DMS53 (cell line): Measurements from ENCODE around the gene ZC3H12A.

Experiments
- DNase-seq: peaks from one replicate; lab custom pipeline; 2025; lab: John Stamatoyannopoulos, UW

ZC3H12A gene

GRCh38 chr1:37474046-37474696 lies at the start of gene ZC3H12A:
Gene ZC3H12A (plus strand): TSS chr1:37474580. CDS start chr1:37475497, 917 bp downstream.
- peak; percentile 95 for DNase-seq

DNA sequence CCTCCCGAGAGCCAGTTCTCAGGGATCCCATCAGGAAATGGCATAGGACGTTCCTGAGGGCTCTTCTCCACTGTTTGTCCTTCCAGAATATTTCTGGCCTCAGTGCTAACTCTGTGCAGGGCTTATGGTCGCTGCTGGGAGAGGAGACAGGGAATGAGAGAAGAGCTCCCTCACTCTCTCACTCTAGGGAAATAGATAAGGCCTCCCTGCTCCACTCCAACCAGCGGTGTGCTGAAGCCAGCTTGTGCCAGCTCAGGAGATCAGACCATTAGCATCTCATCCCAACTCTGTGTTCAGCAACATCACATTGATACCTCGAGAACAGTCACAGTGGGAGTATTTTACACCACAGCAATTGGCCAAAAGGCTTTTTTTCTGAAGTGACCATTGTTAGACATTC lies 49.2 kb upstream of the ZC3H12A start:
- DNase-seq: no peak

GRCh38 chr1:37429029-37429428 lies 45.4 kb upstream of the ZC3H12A start:
- no peak for DNase-seq

DNA sequence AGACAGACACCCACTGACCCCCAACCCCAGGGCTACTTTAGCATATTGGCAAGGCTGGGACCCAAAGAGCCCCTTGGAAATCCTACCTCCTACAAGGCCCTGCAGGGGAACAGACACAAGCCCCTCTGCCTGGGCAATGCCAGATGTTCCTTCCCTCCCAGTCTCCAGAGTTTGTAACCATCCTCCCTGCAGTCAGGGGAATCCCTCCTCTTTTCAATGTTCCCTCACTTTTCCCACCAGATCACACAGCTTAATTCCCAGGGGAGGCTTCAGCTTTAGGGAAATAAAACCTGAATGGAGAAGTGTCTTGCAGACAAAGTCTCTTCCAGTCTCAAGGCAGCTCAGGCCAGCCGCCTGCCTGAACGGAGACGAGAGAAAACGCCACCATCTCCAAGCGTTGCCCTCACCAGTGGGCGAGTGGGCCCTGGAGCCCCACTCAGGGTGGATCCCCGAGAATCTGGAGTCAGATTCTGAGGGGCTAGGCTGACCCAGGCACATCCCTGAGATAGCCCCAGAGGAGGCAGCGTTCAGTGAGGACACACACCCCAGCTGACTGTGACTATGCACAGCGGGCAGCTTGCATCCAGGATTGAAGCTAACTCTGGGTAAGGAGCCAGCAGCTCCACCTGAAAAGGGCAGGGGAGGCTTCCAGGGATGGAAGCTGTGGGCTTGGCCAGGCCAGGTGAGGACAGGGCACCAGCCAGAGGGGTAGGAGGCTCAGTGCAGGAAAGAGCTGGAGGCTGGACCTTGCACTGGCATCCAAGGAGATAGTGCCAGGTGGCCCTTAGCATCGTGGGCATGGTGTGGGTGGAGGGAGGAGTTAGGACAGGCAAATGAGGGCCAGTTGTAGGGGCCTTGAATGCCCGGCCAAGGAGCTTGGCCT lies 44.0 kb upstream of the ZC3H12A start:
- no peak for DNase-seq

GRCh38 chr1:37432716-37433115 lies 41.7 kb upstream of the ZC3H12A start:
- no peak for DNase-seq

DNA sequence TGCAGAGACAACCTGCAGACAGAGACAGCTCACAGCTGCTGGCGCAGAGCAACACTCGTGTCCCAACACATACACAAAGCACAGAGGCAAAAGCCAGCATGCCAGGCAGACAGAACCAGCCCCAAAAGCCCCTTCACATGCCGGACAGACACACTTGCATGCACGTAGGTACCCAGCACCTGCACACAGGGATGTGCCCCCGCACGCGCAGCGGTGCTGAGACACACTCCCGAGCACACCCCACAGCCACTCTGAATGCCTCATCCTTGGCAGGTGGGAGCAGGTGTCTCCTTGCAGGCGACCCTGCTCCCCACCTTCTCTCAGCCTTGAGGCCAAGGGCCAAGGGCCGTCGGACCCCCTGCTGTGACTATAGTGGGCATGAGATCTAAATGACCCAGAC lies 41.2 kb upstream of the ZC3H12A start:
- no peak for DNase-seq

DNA sequence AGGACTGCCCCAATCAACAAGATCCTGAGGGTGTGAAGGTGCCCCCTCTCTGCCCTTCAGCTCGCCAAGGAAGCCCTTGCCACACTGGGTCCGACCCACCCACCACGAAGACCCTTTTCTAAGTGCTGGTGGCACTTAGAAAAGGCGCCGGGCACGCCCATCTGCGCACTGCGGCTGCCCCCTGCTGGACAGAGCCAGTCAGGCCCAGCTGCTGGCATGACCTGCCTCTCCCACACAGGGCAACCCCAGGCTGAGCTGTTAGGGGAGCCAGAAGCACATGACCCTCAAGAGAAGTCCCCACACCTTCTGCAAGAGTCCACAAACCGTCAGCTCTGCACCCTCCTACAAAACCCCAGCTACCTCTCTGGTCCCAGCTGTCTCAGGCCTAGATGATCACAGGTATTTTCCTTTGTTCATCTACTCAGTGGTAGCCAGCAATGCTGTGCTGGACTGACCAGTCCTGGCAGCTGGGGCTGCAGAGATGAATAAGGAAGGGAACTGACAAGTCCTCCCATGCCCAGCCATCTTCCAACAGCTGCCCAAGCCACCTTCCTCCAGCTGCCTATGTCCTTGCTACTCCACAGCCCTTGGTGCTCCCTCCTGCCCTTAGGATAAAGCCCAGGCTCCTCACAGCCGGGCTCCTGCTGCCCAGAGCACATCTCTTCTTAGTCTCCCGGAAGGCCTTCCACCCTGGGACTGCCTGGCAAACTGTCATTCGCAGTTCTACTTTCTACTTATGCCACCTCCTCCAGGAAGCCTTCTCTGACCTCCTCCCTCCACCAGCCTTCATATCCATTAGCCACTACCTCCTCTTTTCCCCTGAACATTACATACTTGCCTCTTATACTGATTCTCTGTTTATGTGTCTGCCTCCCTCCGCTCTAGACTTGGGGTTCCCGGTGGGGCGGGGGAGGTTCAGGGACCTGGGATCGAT lies 39.8 kb upstream of the ZC3H12A start:
- DNase-seq: peak; percentile 68

- no peak for DNase-seq
Observed at GRCh38 chr1:37437087-37437486, 37.3 kb upstream of the ZC3H12A start.

DNA sequence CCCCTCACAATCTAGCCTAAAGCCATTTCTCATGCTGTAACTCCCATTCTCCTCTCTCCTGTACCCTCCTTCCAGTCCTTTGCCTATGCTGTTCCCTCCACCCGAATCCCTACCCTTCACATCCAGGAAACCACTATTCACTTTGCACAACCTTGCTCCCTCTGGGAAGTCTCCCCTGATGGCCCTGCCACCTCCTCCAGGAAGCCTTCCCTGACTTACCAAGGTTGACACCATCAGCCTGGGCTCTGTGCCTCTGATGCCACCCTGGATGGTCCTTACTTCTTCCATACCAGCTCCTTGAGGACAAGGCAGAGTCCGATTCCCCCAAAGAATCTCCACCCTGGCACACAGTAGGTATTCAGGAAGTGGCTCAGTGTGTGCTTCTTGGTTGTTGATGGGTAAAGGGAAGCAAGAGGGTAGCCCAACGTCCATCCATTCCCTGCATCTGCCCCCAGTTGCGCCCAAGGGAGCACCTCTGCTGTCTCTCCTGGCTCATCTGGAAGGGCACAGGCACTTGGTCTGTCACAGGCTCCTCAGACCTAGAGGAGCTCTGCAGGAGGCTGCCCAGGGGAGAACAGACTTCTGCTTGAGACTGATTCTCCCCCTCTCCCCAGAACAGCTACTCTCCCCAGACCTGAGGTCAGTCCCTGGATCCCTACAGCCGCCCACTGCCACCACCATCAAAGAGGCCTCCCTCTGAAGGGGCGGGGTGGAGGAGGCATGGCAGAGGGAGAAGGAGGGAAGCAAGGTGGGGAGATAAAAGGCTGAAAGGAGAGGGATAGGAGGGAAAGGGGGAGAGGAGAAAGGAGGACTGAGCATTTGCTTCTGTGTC lies 36.1 kb upstream of the ZC3H12A start:
- DNase-seq: no peak

- DNase-seq: no peak
Observed at GRCh38 chr1:37438869-37439343, 35.5 kb upstream of the ZC3H12A start.

DNA sequence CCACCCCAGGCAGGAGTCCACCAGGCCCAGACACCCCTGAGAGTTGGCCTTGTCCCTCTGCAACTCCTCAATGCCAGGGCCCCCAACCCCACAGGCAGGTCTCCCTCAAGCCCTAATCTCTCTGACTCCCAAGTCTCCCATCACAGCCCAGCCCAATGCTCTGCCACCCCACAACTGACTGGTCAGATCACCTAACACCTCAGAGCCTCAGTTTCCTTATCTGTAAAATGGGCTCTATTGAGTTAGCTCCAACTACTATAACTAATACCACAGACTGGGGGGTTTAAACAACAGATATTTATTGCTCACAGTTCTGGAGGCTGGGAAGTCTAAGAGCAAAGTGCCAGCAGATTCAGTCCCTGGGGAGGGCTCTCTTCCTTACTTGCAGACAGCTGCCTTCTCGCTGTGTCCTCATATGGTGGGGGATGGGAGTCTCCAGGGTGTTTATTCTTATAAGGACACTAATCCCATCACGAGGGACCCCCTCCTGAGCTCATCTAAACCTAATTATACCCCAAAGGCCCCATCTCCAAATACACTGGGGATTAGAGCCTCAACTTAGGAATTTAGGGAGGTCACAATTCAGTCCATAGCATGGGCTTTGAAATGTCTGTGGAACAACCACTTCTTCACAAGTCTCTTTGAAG lies 34.9 kb upstream of the ZC3H12A start:
- no peak for DNase-seq

DNA sequence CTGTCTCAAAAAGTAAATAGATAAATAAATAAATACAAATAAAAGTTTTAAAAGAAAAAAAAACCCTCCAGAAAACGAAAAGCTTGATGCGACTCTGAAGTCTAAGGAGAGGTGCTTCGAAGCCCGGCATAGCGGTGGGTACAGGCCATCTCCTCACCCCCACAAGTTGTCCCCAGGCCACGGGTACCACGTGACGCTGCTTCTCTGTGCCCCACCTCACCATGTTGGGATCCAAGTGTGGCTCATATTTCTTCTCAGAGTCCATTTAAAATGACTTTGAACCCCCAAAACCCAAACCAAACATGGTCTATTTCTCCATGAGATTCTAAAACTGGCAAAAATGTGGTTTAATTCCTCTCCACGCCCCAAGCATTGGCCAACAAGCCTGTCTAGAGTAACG lies 32.9 kb upstream of the ZC3H12A start:
- no peak for DNase-seq

- no peak for DNase-seq
Observed at GRCh38 chr1:37442139-37442538, 32.2 kb upstream of the ZC3H12A start.

DNA sequence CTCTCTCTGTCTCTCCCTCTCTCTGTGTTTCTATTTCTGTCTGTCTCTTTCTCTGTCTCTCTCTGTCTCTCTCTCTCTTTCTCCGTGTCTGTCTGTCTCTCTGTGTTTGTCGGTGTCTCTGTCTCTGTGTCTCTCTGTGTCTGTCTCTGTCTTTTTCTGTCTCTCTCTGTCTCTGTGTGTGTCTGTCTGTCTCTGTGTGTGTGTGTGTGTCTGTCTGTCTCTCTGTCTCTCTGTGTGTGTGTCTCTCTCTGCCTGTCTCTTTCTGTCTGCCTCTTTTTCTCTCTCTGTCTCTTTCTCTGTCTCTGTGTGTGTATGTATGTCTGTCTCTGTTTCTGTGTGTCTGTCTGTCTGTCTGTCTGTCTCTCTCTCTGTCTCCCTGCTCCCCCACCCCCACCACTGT lies 31.7 kb upstream of the ZC3H12A start:
- no peak for DNase-seq

GRCh38 chr1:37446874-37447273 lies 27.5 kb upstream of the ZC3H12A start:
- no peak for DNase-seq

- DNase-seq: peak; percentile 36
Observed at GRCh38 chr1:37448185-37448584, 26.2 kb upstream of the ZC3H12A start.

DNA sequence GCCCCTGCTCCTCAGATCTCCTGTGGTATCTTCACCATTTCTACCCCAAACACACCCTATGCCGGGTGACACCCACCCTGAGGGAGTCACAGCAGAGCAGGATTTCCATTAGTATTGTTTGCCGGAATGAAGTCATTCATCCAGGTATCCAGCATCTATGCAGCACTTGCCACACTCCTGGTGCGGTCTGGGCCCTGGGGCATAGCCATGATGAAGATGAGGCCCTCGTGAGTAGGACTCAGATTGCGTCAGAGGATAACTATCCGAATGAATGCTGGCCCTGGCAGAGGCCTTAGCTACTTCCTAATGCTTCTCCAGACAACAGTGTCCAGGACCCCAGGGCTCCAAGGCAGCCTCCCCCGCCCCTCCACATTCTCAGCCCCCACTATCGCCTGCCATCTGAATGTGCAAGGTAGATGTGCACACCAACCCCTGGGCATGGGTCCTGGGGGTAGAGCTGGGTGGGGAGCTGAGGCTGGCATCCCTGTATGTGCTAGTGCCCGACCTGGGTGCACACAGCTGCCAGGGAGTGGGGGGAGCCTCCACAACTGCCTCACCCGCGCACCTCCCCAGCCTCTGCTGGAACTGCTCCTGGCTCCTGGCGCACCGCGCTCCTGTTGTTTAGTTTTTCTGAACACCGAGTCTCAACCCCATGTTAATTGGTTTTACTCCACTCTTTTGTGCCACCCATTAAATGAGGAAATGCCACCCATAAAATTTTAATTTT lies 25.5 kb upstream of the ZC3H12A start:
- no peak for DNase-seq

- no peak for DNase-seq
Observed at GRCh38 chr1:37449936-37450335, 24.4 kb upstream of the ZC3H12A start.

GRCh38 chr1:37452416-37452815 lies 22.0 kb upstream of the ZC3H12A start:
- no peak for DNase-seq

DNA sequence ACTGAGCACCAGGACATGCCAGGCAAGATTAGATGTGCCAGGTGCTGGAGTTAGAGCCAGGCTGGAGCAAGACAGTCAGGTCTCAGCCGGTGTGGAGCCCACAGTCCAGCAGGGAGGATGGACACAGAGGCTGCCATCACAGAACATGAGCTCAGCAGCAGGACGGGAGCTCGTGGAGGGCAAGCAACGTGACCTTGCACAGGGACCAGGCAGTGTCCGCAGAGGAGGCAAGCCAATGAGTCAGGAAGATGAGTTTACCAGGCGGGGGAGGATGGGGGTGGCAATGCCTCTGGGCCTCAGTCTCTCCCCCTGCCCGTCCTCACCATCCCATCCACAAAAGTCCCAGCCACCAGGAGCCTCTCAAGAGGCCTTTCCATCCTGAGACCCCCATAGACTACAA lies 20.7 kb upstream of the ZC3H12A start:
- no peak for DNase-seq
